NT2/D1 (cell line): ENCODE data around the gene ZCCHC3.

ENCODE experiments used
- DNase-seq: peaks from one replicate; pipeline ENCODE4 v3.0.0-alpha.2; 2011; ENCODE audit warnings: low read depth, low spot score
- H3K27me3 ChIP-seq: 2 replicates; pipeline ENCODE4 v1.6.0; 2011; ENCODE audit warnings: mild to moderate bottlenecking; ENCODE audit not compliant: insufficient read length, insufficient read depth
- H3K36me3 ChIP-seq: 2 replicates; pipeline ENCODE4 v1.6.1; 2011; ENCODE audit warnings: mild to moderate bottlenecking, low read length, mixed read lengths; ENCODE audit not compliant: insufficient read depth, insufficient read length
- H3K4me1 ChIP-seq: 2 replicates; pipeline ENCODE4 v1.5.1; 2011; ENCODE audit not compliant: insufficient read depth, insufficient read length
- H3K4me3 ChIP-seq: 2 replicates; pipeline ENCODE4 v1.5.1; 2011; ENCODE audit warnings: low read depth; ENCODE audit not compliant: insufficient read length
- H3K9ac ChIP-seq: 2 replicates; pipeline ENCODE4 v1.6.0; 2011; ENCODE audit warnings: low read depth; ENCODE audit not compliant: insufficient read length
- H3K9me3 ChIP-seq: 2 replicates; pipeline ENCODE4 v1.5.1; 2011; ENCODE audit warnings: mild to moderate bottlenecking, low read length; ENCODE audit not compliant: insufficient read depth
- SUZ12 ChIP-seq: IDR thresholded peaks from 2 replicates; pipeline ENCODE4 v1.6.1; 2011; ENCODE audit not compliant: insufficient read length, insufficient read depth; ENCODE audit errors: extremely low read depth
- YY1 ChIP-seq: IDR thresholded peaks from 2 replicates; pipeline ENCODE4 v1.6.1; 2011; ENCODE audit not compliant: insufficient read length, insufficient read depth
- ZNF274 ChIP-seq: IDR thresholded peaks from 2 replicates; pipeline ENCODE4 v1.6.1; 2011; ENCODE audit warnings: mild to moderate bottlenecking, low read depth, low read length

Gene ZCCHC3

GRCh38 chr20:309841-310644, 12.7 kb downstream of the ZCCHC3 start:
- H3K4me1 ChIP-seq, result no peaks in the 10 kb centered on the region
- no peak for TF ChIP-seq SUZ12
- TF ChIP-seq YY1, result no peak
- TF ChIP-seq ZNF274, result no peak
- DNase-seq, result peak; percentile 99
- H3K9ac ChIP-seq, result peak overlapping the region; percentile 70
- H3K4me3 ChIP-seq, result peak overlapping the region; percentile 25
- H3K9me3 ChIP-seq, result no peaks in the 10 kb centered on the region
- no peaks in the 10 kb centered on the region for H3K36me3 ChIP-seq
- no peaks in the 10 kb centered on the region for H3K27me3 ChIP-seq

GRCh38 chr20:310645-311044, 13.3 kb downstream of the ZCCHC3 start:
- H3K4me3 ChIP-seq, result no peak overlapping the region
- H3K36me3 ChIP-seq, result no peaks in the 10 kb centered on the region
- DNase-seq, result no peak
- H3K9me3 ChIP-seq, result no peaks in the 10 kb centered on the region
- H3K4me1 ChIP-seq, result no peaks in the 10 kb centered on the region
- no peak overlapping the region for H3K9ac ChIP-seq
- no peaks in the 10 kb centered on the region for H3K27me3 ChIP-seq
- TF ChIP-seq ZNF274 (no peak), SUZ12 (no peak), YY1 (no peak)

DNA sequence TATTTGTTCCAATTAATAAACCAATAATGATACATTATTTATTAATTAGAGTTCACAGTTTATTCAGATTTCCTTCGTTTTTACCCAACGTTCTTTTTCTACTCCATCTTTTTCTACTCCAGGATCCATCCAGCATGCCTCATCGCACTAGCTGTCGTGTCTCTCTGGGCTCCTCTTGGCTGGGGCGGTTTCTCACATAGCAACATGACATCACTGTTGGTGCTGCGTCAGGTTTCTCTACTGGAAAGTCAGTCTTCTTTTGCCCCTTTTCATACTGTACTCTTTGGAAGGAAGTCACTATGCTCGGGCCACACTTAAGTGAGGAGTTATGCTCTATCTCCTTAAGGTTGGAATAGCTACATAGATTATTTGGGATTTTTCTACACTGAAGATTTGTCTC, 14.2 kb downstream of the ZCCHC3 start:
- Histone ChIP-seq H3K36me3 (no peaks in the 10 kb centered on the region), H3K27me3 (no peaks in the 10 kb centered on the region), H3K9ac (no peak overlapping the region), H3K9me3 (no peaks in the 10 kb centered on the region), H3K4me1 (no peaks in the 10 kb centered on the region), H3K4me3 (no peak overlapping the region)
- DNase-seq, result no peak
- TF ChIP-seq ZNF274 (no peak), SUZ12 (no peak), YY1 (no peak)

DNA sequence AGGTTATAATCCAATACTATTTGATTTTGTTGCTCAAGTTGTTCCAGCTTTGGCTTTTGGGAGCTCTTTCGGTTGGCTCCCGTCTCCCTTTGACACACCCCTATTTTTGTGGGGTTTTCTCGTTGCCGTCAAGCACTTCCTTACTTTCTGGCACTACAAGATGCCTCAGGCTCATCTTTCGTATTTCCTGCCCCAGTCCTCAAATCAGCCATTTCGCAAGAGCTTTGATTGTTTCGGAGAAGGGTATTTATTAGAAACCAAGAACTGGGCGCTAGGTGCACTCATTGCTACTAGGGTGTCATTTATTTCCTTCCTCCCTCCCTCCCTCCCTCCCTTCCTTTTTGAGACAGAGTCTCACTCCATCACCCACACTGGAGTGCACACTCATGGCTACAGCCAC, 14.7 kb downstream of the ZCCHC3 start:
- H3K27me3 ChIP-seq, result no peaks in the 10 kb centered on the region
- H3K9me3 ChIP-seq, result no peaks in the 10 kb centered on the region
- no peaks in the 10 kb centered on the region for H3K4me1 ChIP-seq
- TF ChIP-seq YY1 (no peak), SUZ12 (no peak)
- no peak for DNase-seq
- H3K9ac ChIP-seq, result no peak overlapping the region
- H3K4me3 ChIP-seq, result no peak overlapping the region
- H3K36me3 ChIP-seq, result no peaks in the 10 kb centered on the region

GRCh38 chr20:312866-313265, 15.5 kb downstream of the ZCCHC3 start:
- Histone ChIP-seq H3K9ac (no peak overlapping the region), H3K4me1 (no peaks in the 10 kb centered on the region), H3K9me3 (no peaks in the 10 kb centered on the region), H3K36me3 (no peaks in the 10 kb centered on the region), H3K4me3 (no peak overlapping the region), H3K27me3 (no peaks in the 10 kb centered on the region)
- no peak for DNase-seq
- TF ChIP-seq ZNF274 (no peak), YY1 (no peak)

- no peak for TF ChIP-seq SUZ12
- TF ChIP-seq YY1, result no peak
- no peak for TF ChIP-seq ZNF274
- Histone ChIP-seq H3K9me3 (no peaks in the 10 kb centered on the region), H3K4me3 (no peak overlapping the region), H3K36me3 (no peaks in the 10 kb centered on the region), H3K4me1 (no peaks in the 10 kb centered on the region), H3K9ac (no peak overlapping the region), H3K27me3 (no peaks in the 10 kb centered on the region)
- DNase-seq, result no peak
Observed at GRCh38 chr20:313402-313801, 16.0 kb downstream of the ZCCHC3 start.

- TF ChIP-seq ZNF274 (no peak), YY1 (no peak), SUZ12 (no peak)
- DNase-seq, result no peak
- Histone ChIP-seq H3K9me3 (no peaks in the 10 kb centered on the region), H3K27me3 (no peaks in the 10 kb centered on the region), H3K9ac (no peak overlapping the region), H3K4me3 (no peak overlapping the region), H3K4me1 (no peaks in the 10 kb centered on the region), H3K36me3 (no peaks in the 10 kb centered on the region)
Observed at GRCh38 chr20:313948-314347, 16.6 kb downstream of the ZCCHC3 start.

DNA sequence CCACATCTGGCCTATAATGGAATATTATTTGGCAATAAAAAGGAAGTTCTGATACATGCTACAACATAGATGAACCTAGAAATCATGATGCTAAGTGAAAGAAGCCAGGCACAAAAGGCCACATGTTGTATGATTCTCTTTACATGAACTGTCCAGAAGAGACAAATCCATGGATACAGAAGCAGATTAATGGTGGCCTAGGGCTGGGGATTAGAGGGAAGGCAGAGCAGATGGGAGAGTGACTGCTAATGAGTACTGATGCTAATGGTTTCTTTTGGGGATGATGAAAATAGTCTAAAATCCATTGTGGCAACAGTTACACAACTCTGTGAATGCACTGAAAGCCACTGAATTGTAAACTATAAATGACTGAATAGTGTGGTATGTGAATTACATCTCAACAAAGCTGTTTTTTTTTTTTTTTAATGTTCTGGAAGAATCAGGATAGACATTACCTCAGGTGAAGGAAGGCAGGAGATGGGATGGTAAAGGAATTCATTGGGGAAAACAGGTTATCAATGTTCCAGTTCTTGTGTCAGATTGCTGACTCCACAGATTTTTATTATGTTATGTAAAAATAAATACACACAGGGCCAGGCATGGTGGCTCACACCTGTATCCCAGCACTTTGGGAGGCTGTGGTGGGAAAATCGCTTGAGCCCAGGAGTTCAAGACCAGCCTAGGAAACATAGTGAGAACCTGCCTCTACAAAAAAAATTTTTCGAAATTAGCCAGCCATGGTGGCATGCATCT, 19.1 kb downstream of the ZCCHC3 start:
- no peak for DNase-seq

More for the DNA sequence above, 19.1 kb downstream of the ZCCHC3 start:
- Histone ChIP-seq H3K27me3 (no peaks in the 10 kb centered on the region), H3K4me1 (no peaks in the 10 kb centered on the region), H3K9ac (no peak overlapping the region), H3K36me3 (peaks cover 3% of the 10 kb centered on the region), H3K4me3 (no peak overlapping the region), H3K9me3 (no peaks in the 10 kb centered on the region)
- TF ChIP-seq ZNF274, result no peak
- no peak for TF ChIP-seq YY1
- TF ChIP-seq SUZ12, result no peak
